ENCODE data around the gene NYAP2.

Gene NYAP2

DNA sequence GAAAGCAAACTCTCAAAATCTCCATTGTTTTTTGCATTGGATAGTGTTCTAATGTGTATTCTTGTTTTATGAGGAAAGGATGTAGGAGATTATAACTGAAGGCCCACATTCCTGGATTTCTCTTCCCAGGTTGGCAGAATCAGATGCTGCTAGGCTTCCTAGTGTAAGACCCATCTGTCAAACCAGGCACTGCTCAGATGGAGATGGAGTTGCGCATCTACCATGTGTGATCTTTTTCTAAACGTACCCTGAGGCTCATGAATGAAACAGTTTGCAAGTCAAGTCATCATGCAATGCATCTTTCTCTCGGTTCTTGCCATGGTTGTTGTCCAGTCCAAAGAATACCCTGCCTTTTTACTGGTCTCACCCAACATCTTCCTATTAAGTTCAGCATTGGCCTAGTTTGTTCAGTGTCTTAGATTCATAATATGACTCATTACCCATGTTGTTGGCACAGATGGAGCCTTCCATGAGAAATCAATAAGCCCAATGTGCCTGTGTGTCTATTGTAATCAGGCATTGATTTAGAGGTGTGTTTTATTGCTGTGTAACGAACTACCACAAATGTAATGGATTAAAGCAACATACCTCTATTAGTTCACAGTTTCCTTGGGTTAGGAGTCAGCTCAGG lies 127.4 kb downstream of the NYAP2 start:
- no peak for DNase-seq (ENCODE audit: extremely low read depth, low read depth)
- TF ChIP-seq, protein P1, sequence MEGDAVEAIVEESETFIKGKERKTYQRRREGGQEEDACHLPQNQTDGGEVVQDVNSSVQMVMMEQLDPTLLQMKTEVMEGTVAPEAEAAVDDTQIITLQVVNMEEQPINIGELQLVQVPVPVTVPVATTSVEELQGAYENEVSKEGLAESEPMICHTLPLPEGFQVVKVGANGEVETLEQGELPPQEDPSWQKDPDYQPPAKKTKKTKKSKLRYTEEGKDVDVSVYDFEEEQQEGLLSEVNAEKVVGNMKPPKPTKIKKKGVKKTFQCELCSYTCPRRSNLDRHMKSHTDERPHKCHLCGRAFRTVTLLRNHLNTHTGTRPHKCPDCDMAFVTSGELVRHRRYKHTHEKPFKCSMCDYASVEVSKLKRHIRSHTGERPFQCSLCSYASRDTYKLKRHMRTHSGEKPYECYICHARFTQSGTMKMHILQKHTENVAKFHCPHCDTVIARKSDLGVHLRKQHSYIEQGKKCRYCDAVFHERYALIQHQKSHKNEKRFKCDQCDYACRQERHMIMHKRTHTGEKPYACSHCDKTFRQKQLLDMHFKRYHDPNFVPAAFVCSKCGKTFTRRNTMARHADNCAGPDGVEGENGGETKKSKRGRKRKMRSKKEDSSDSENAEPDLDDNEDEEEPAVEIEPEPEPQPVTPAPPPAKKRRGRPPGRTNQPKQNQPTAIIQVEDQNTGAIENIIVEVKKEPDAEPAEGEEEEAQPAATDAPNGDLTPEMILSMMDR (IDR thresholded peaks at IDR 0.05; ENCODE audit: low read depth, low read length, missing control alignments), result no peak
- no peak overlapping the region for H3K4me3 ChIP-seq (replicated peaks; ENCODE audit: low read depth, low read length)

DNA sequence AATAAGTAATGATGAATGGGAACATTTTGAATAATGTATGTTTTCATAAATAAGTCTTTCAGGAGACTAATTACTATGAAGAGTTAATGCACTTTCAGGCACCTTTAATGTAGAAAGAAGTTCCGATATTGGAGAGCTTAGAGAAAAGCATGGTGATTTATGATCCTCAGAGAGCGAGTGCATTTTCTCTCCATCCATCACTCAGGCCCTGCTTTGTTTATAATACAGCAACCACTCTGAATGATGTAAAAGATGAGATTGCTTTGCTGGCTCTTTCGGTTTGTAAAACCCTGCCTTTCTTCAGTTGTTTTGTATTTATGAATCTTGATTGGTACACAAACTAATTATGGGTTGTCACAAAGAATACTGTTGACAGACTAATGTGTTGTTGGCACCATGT lies 132.0 kb downstream of the NYAP2 start:
- DNase-seq (ENCODE audit: extremely low read depth, low read depth), result no peak
- H3K4me3 ChIP-seq (replicated peaks; ENCODE audit: low read depth, low read length), result no peak overlapping the region
- TF ChIP-seq, protein P1 (IDR thresholded peaks at IDR 0.05; ENCODE audit: low read depth, low read length, missing control alignments), result no peak

DNA sequence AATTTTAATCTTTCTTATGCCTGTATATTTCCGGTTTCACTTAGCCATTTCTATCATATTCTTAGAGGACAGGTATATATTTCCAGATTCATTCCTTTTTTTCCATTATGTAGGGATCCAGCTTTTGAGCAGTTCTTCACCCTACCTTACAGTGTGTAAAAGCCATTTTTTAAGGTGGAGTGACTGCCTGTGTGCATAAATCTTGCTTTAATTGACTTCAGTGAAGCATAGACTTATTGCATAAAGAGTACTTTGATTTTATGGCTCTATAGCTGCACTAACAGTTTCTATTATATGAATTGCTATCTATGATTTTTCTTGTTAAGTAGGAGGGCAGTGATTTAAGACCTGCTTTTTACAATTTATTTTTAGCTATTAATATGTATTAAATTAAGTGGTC lies 132.6 kb downstream of the NYAP2 start:
- no peak for DNase-seq (ENCODE audit: extremely low read depth, low read depth)
- TF ChIP-seq, protein P1 (IDR thresholded peaks at IDR 0.05; ENCODE audit: low read depth, low read length, missing control alignments), result no peak

DNA sequence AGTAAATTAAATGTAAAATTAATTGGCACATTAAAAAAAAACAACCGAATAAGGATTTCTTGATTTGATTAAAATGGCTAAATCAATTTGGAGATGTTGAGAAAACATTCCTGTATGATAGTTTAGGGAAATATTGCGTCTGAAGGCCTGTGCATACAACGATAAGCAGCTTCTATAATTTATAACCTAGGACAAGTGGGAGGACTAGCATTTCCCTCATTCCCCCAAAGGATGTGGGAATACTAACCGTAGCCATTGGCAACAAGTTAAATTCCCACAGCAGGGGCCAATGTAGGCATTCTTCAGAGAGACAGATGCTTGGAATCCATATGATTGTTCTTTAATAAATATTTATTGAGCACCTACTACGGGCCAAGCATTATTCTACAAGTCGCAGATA lies 134.5 kb downstream of the NYAP2 start:
- H3K4me3 ChIP-seq (replicated peaks; ENCODE audit: low read depth, low read length), result no peak overlapping the region
- TF ChIP-seq, protein P1 (IDR thresholded peaks at IDR 0.05; ENCODE audit: low read depth, low read length, missing control alignments), result no peak
- DNase-seq (ENCODE audit: extremely low read depth, low read depth), result no peak

More for the DNA sequence above, 132.6 kb downstream of the NYAP2 start:
- no peak overlapping the region for H3K4me3 ChIP-seq (replicated peaks; ENCODE audit: low read depth, low read length)

DNA sequence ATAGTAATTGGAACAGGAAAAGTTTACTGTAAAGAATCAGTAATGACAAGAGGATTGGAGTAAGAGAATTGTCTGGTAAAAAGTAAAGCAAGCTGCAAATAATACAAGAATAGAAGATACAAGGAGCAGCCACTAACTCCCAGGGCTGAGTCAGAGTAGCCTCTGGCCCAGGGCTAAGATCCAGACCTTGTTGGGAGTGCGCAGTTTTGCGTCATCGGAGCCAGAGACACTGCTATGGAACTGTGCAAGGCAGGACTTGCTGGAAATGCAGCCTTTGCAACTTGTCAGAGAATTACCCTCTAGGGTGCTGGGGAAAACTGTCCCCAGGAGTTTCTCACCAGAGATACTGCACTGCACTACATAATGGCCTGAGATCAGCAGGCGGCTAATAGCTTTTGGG lies 135.2 kb downstream of the NYAP2 start:
- DNase-seq (ENCODE audit: extremely low read depth, low read depth), result no peak
- TF ChIP-seq, protein P1 (IDR thresholded peaks at IDR 0.05; ENCODE audit: low read depth, low read length, missing control alignments), result no peak
- no peak overlapping the region for H3K4me3 ChIP-seq (replicated peaks; ENCODE audit: low read depth, low read length)

DNA sequence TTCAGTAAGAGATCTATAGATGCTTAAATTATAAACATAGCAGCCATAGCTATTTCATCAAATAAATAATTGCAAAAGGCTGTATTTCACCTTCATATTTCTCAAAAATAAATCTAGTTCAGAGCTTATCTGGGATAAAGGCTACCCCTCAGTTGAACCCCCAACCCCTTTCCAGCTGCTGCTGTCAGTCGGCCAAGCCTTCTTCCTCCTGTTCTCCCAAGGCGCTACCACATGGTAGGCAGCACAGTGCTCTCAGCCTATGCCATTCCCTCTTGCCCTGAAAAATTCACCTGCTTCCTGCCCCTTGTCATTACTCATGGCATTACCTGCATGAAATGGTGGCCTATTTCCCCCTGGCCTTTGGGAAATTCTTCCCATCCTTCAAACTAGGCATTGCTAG lies 136.5 kb downstream of the NYAP2 start:
- TF ChIP-seq, protein P1 (IDR thresholded peaks at IDR 0.05; ENCODE audit: low read depth, low read length, missing control alignments), result no peak
- no peak for DNase-seq (ENCODE audit: extremely low read depth, low read depth)
- no peak overlapping the region for H3K4me3 ChIP-seq (replicated peaks; ENCODE audit: low read depth, low read length)

GRCh38 chr2:225543626-225544025 lies 144.1 kb downstream of the NYAP2 start:
- no peak overlapping the region for H3K4me3 ChIP-seq (replicated peaks; ENCODE audit: low read depth, low read length)
- TF ChIP-seq, protein P1 (IDR thresholded peaks at IDR 0.05; ENCODE audit: low read depth, low read length, missing control alignments), result no peak
- no peak for DNase-seq (ENCODE audit: extremely low read depth, low read depth)

All from HFF-Myc (cell line).